Activated naive CD4-positive, alpha-beta T cell treated with Interleukin-2 at 50 U/mL for 16 hours (primary cell): ENCODE data around the gene CHST1.

Experiments
- DNase-seq: peaks from one replicate; pipeline ENCODE4 v3.0.0-alpha.2; 2020

CHST1 gene, protein sequence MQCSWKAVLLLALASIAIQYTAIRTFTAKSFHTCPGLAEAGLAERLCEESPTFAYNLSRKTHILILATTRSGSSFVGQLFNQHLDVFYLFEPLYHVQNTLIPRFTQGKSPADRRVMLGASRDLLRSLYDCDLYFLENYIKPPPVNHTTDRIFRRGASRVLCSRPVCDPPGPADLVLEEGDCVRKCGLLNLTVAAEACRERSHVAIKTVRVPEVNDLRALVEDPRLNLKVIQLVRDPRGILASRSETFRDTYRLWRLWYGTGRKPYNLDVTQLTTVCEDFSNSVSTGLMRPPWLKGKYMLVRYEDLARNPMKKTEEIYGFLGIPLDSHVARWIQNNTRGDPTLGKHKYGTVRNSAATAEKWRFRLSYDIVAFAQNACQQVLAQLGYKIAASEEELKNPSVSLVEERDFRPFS

GRCh38 chr11:45665206-45665932 is at the start of gene CHST1:
CHST1 (minus strand) TSS chr11:45665622; CDS start chr11:45650923, 14,699 bp downstream.
- no peak for DNase-seq

DNA sequence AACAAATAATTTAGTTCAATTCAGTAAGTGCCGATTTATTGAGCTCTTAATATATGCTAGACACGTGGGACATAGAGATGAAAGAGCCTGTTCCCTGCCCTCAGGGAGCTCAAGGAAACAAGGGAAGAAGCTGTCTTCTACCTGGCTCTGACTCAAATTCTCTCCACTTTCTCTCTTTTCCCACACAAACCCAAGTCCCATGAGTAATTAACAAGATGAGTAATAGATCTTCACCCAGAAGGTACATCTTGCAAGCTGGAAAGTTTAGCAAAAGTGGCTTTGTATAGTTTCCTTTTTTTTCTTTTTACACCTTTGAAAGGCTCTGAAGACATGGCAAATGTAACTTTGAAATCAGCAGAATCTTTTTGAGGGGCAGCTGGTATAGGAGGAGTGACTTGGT is 48.2 kb upstream of the CHST1 start:
- no peak for DNase-seq

GRCh38 chr11:45710561-45710960 is 45.1 kb upstream of the CHST1 start:
- DNase-seq = no peak

- no peak for DNase-seq
These were observed 43.7 kb upstream of the CHST1 start for GRCh38 chr11:45708887-45709663.

- DNase-seq = no peak
These were observed 39.2 kb upstream of the CHST1 start for GRCh38 chr11:45704635-45705034.

GRCh38 chr11:45704133-45704532 is 38.7 kb upstream of the CHST1 start:
- no peak for DNase-seq

DNA sequence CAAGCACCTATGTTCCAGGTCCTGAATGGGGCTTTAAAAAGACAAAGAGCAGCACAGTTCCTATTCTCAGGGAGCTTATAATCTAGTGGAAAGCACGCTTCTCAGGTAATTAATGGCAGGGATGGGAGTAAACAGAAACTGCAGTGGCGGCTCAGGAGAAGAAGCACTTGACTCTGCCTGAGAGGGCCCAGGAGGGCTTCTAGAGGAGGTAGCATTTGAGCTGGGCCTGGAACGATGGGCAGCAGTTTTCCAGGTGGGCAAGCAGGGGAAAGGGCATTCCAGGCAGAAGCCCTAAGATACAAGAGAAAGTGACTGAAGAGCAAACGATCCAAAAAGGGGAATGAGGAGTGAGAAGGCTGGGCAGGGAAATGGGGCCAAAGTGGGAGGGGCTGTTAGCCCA is 37.1 kb upstream of the CHST1 start:
- no peak for DNase-seq

DNA sequence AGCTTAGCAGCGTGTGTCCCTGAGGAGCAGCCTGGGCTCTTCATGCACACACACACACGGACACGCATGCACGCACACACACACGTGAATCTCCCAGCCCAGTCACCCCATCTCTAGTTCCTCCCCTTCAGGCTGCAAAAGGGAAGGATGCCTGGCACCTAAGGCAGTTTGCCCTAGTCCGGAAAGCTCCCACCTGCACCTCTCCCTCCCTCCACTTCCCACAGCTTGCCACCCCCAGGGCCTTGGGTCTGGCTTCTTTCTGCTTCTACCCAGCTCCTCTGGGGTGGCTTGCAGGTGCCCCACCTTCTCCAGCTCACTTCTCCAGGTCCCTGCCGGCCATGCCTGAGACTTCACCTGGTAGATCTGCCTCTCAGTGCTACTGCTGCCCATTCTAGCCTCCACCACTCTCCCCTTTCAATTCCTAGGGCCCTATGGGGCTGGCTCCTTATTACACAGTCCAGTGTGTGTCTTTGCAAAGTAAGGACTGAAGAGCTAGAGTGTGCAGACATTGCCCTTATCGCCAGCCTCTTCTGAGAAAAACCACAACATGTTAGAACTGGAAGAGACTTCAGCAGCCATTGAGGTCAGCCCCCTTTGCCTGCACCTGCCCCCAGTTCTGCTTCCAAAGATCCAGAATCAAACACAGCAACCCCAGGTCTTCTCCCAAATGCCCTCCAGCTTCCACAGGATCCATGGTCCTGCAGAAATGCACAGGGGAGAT is 33.5 kb upstream of the CHST1 start:
- no peak for DNase-seq

GRCh38 chr11:45692808-45693453 is 27.5 kb upstream of the CHST1 start:
- DNase-seq = no peak

- DNase-seq = no peak
These were observed 23.1 kb upstream of the CHST1 start for GRCh38 chr11:45688472-45689033.

DNA sequence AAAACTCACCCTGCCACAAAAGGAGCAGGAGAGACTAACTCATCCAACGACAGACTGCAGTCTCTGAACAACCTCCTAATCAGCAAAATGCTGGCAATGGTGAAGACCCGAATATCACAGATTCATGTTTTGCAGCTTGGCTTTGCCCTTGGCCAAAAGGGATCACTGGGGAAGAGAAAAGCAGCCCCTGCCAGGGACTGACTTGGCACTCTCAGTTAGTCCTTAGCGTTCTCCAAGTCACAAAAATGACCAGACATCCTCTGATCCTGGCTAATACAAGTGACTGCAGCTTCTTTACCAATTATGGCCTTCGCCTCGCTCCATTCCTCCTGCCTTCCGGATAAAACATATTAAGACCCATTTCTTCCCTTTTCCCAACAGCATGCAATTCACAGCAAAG is 22.4 kb upstream of the CHST1 start:
- no peak for DNase-seq

DNA sequence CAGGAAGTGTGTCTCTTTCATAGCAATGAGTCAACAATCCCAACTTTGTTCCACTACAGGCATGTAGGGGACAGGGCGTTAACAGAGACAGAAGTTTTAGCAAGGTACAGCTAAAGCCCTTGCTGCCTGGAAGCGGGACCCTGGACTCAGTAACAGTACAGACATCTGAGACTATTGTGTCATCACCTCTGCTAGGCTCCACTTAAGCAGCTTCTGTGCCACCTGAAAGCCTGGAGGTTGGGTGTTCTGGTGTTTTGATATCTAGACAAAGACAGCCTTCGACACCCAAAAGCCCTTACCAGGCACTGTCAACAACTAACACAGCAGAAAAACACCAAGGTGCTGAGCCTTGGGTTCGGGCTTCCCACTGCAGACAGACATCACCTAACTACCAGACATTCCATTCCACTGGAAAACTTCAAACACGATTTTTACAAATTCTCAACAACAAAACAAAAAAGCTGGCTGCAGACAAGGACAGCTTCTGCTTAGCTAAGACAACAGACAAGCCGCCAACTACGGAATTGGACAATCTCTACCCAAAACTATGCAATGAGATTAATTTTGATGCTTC is 20.6 kb upstream of the CHST1 start:
- no peak for DNase-seq

DNA sequence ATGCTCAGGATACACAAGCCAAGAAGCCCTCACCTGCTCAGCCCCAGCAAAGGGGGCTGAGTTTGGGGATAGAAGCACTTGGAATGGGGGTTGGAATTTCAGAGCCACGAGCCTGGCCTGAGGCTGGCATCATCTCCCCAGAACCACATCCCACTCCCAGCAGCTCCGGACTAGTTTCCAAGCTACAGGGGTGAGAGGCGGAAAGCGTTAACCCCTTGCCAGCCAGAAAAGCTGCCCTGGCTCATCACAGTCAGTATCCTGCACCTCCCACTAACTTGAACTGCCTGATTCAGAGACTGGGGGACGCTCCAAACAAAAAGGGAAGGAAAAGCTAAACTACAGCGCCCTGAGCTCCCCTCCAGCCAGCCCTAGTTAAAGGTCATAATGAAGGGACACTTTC is 19.0 kb upstream of the CHST1 start:
- no peak for DNase-seq

- no peak for DNase-seq
These were observed 18.0 kb upstream of the CHST1 start for GRCh38 chr11:45683271-45684058.

- no peak for DNase-seq
These were observed 14.4 kb upstream of the CHST1 start for GRCh38 chr11:45679806-45680205.

GRCh38 chr11:45678976-45679375 is 13.6 kb upstream of the CHST1 start:
- DNase-seq = no peak

DNA sequence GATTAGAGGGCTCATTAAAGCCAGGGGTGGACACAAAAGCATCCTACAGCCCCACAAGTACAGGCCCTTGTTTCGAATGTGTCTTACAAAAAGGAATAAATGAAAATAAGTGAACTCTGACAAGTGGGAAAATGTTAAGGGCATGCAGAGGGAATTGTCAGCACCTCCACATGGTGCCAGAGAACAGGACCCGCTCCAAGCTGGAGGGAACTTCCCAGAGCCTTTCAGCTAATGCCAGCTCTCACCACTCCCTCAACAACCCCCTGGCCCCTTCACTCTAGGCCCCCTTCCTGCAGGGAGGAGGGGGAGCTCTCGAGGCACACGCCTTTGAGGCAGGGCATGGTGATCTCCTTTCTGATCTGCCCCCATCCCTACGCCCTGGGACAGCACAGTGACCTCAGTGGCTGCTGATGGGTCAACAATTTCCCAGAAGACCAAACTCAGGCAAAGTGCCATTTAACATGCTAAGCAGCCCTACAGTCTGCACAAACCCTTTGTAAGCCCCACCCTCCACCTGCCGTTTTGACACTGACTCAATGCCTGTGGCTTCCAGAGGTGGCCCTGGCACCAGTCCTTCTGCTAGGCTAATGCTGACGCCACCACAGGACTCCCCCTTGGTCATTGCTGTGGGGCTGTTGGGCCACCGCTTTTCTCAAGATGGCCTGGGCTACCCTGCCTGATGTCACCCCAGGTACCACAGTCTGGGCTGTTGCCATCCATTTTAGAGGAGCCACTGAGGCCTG is 12.5 kb upstream of the CHST1 start:
- no peak for DNase-seq

DNA sequence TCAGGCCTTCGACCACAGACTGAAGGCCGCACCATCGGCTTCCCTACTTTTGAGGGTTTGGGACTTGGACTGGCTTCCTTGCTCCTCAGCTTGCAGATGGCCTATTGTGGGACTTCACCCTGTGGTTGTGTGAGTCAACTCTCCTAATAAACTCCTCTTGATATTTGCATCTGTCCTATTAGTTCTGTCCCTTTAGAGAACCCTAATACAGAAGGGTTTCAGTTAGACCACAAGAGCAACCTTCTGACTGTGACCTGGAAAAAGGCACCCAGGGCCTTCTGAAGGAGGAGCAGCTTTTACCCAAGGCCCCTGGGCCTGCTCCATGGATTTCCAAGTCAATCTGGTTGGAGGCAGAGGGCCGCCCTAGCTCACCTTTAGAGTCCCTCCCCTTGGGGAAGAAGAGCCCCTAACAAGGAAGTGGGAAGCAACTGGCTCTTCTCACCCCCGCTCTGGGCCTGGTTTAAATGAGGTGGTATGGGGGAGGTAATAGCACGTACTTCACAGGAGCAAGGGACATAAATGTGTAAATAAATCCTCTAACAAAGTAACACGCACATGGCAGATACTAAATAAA is 11.2 kb upstream of the CHST1 start:
- DNase-seq = no peak

- DNase-seq = no peak
These were observed 10.2 kb upstream of the CHST1 start for GRCh38 chr11:45675646-45676045.
